H1 (cell line): Measurements from ENCODE around the gene RANBP9. TPM values are rescaled to one million over a fixed set of nuclear protein-coding genes. Genes with fewer than 3 reads are reported as not detected.

Source experiments
- CTCF ChIA-PET: fragments of 300-600 bp; sonication (Branson Sonifier 250); formaldehyde crosslinking; loops from one replicate; lab custom pipeline; 2021; ENCODE audit not compliant: partially characterized antibody; lab: Charles Lee
- POLR2A ChIA-PET: fragments of 300-600 bp; sonication (Branson Sonifier 250); formaldehyde crosslinking; loops from one replicate; lab custom pipeline; 2021; ENCODE audit warnings: inconsistent platforms; ENCODE audit not compliant: partially characterized antibody; lab: Charles Lee
- DNase-seq, 2 experiments: peaks; one replicate each; pipeline versions ENCODE4 v3.0.0 to v3.0.0-alpha.2; 2010 to 2022; ENCODE audit warnings: low spot score in 2 of 2, low read depth in 1 of 2, mixed read lengths in 1 of 2
- FAIRE-seq: peaks from 2 replicates; lab custom pipeline; 2011; peaks lifted over from hg19 to GRCh38; lab: Jason Lieb, UNC
- H2AFZ ChIP-seq: 2 replicates; pipeline ENCODE4 v1.8.1; 2012; ENCODE audit warnings: low read length, inconsistent platforms
- H2AK5ac ChIP-seq: 2 replicates; pipeline ENCODE4 v1.6.1; 2013; ENCODE audit warnings: low read depth, low read length
- H2BK120ac ChIP-seq: replicated peaks from 2 replicates; pipeline ENCODE3; 2013; ENCODE audit warnings: low read depth, low read length, inconsistent platforms
- H2BK12ac ChIP-seq: 2 replicates; pipeline ENCODE4 v1.6.1; 2013; ENCODE audit warnings: low read depth, low read length
- H2BK15ac ChIP-seq: 2 replicates; pipeline ENCODE4 v1.6.1; 2013; ENCODE audit warnings: low read length
- H2BK20ac ChIP-seq: 2 replicates; pipeline ENCODE4 v1.6.1; 2013; ENCODE audit warnings: low read length
- H2BK5ac ChIP-seq: 2 replicates; pipeline ENCODE4 v1.6.1; 2013; ENCODE audit warnings: low read depth, low read length
- H3K14ac ChIP-seq: 2 replicates; pipeline ENCODE4 v1.6.1; 2013; ENCODE audit warnings: inconsistent platforms; ENCODE audit not compliant: insufficient read length
- H3K18ac ChIP-seq: 2 replicates; pipeline ENCODE4 v1.6.1; 2013; ENCODE audit warnings: low read length; ENCODE audit errors: extremely low read depth
- H3K23ac ChIP-seq: 2 replicates; pipeline ENCODE4 v1.6.1; 2013; ENCODE audit warnings: inconsistent platforms; ENCODE audit not compliant: insufficient read length
- H3K23me2 ChIP-seq: 2 replicates; pipeline ENCODE4 v1.6.1; 2013; ENCODE audit warnings: low read depth, low read length
- H3K27ac ChIP-seq: 2 replicates; pipeline ENCODE4 v1.6.1; 2011; ENCODE audit warnings: low read depth, low read length, inconsistent platforms
- H3K27me3 ChIP-seq, 4 experiments: replicated peaks in 1 of 4; 1 replicate in 1 of 4; 2 replicates in 3 of 4; pipeline versions ENCODE4 v1.6.1 to v1.8.1; 2011 to 2013; ENCODE audit warnings: low read length in 3 of 4, mild to moderate bottlenecking in 3 of 4, inconsistent platforms in 2 of 4, mixed read lengths in 2 of 4, moderate library complexity in 1 of 4; ENCODE audit not compliant: control insufficient read depth in 3 of 4, insufficient read depth in 3 of 4; ENCODE audit errors: extremely low read depth in 1 of 4
- H3K36me3 ChIP-seq, 4 experiments: 2 replicates each; pipeline versions ENCODE4 v1.6.1 to v1.8.1; 2011 to 2013; ENCODE audit warnings: mild to moderate bottlenecking in 4 of 4, low read length in 3 of 4, moderate library complexity in 2 of 4, control low read depth in 1 of 4, inconsistent platforms in 1 of 4; ENCODE audit not compliant: insufficient read depth in 4 of 4, control insufficient read depth in 2 of 4
- H3K4ac ChIP-seq: replicated peaks from 2 replicates; pipeline ENCODE3; 2013; ENCODE audit warnings: low read length, low read depth, mixed read lengths, inconsistent platforms; ENCODE audit not compliant: insufficient read length
- H3K4me1 ChIP-seq, 4 experiments: replicated peaks in 1 of 4; 1 replicate in 1 of 4; 2 replicates in 3 of 4; pipeline versions ENCODE4 v1.6.1 to v1.8.1; 2011 to 2013; ENCODE audit warnings: low read length in 3 of 4, inconsistent platforms in 2 of 4, mixed read lengths in 1 of 4; ENCODE audit not compliant: insufficient read depth in 4 of 4, control insufficient read depth in 3 of 4
- H3K4me2 ChIP-seq, 2 experiments: 2 replicates each; pipeline versions ENCODE4 v1.6.1 to v1.8.1; 2011 to 2013; ENCODE audit warnings: low read depth in 2 of 2, low read length in 2 of 2, control low read depth in 1 of 2, inconsistent platforms in 1 of 2, mild to moderate bottlenecking in 1 of 2; ENCODE audit not compliant: insufficient read depth in 1 of 2
- H3K4me3 ChIP-seq, 4 experiments: fragments of 200-600, 300-600 bp in 1 of 4; sonication (generic), shearing (Covaris generic), sonication (Bioruptor Twin) in 1 of 4; 2 replicates each; pipeline versions ENCODE4 v1.5.1 to v1.8.1; 2011 to 2016; ENCODE audit warnings: low read length in 4 of 4, low read depth in 3 of 4, control low read depth in 2 of 4, inconsistent platforms in 2 of 4, mild to moderate bottlenecking in 2 of 4, mixed read lengths in 1 of 4, moderate library complexity in 1 of 4; ENCODE audit not compliant: insufficient read depth in 2 of 4; ENCODE audit errors: extremely low read depth in 1 of 4
- H3K56ac ChIP-seq: replicated peaks from 2 replicates; pipeline ENCODE3; 2013; ENCODE audit warnings: low read depth, mild to moderate bottlenecking, mixed read lengths, low read length, inconsistent platforms; ENCODE audit not compliant: insufficient read length
- H3K79me1 ChIP-seq: 2 replicates; pipeline ENCODE4 v1.6.1; 2013; ENCODE audit warnings: low read depth, low read length, control low read depth
- H3K79me2 ChIP-seq, 2 experiments: 2 replicates each; pipeline versions ENCODE4 v1.6.1 to v1.8.1; 2012 to 2013; ENCODE audit warnings: low read length in 2 of 2, mild to moderate bottlenecking in 2 of 2, inconsistent platforms in 1 of 2; ENCODE audit not compliant: insufficient read depth in 2 of 2, control insufficient read depth in 1 of 2
- H3K9ac ChIP-seq, 4 experiments: replicated peaks in 1 of 4; 1 replicate in 1 of 4; 2 replicates in 3 of 4; pipeline versions ENCODE4 v1.6.1 to v1.8.1; 2011 to 2013; ENCODE audit warnings: low read depth in 3 of 4, low read length in 3 of 4, control low read depth in 2 of 4, mild to moderate bottlenecking in 2 of 4, moderate library complexity in 2 of 4, inconsistent platforms in 1 of 4; ENCODE audit errors: extremely low read depth in 1 of 4
- H3K9me3 ChIP-seq, 2 experiments: 2 replicates each; pipeline versions ENCODE4 v1.6.1 to v1.8.1; 2012 to 2013; ENCODE audit warnings: mild to moderate bottlenecking in 2 of 2, moderate library complexity in 2 of 2, control low read depth in 1 of 2, inconsistent platforms in 1 of 2, low read depth in 1 of 2, low read length in 1 of 2, mixed read lengths in 1 of 2; ENCODE audit not compliant: insufficient read depth in 2 of 2
- H4K20me1 ChIP-seq, 2 experiments: replicated peaks in 1 of 2; 2 replicates each; pipeline versions ENCODE3 to v1.8.1; 2011 to 2013; ENCODE audit warnings: inconsistent platforms in 2 of 2, low read length in 2 of 2, mild to moderate bottlenecking in 1 of 2; ENCODE audit not compliant: insufficient read depth in 2 of 2, control insufficient read depth in 1 of 2
- H4K5ac ChIP-seq: 2 replicates; pipeline ENCODE4 v1.6.1; 2013; ENCODE audit warnings: low read length, low read depth, mixed read lengths, inconsistent platforms; ENCODE audit not compliant: insufficient read length
- H4K8ac ChIP-seq: 2 replicates; pipeline ENCODE4 v1.8.0; 2013; ENCODE audit warnings: mild to moderate bottlenecking, moderate library complexity, low read length, inconsistent platforms; ENCODE audit not compliant: insufficient read depth; ENCODE audit errors: extremely low read depth
- H4K91ac ChIP-seq: replicated peaks from 2 replicates; pipeline ENCODE3; 2013; ENCODE audit warnings: low read length, mixed read lengths, inconsistent platforms; ENCODE audit not compliant: insufficient read length
- CEBPB ChIP-seq: IDR thresholded peaks from 2 replicates; pipeline ENCODE4 v1.6.1; 2012; ENCODE audit warnings: low read depth, low read length
- CREB1 ChIP-seq: IDR thresholded peaks from 2 replicates; pipeline ENCODE4 v1.6.1; 2012; ENCODE audit warnings: inconsistent platforms
- EP300 ChIP-seq, 2 experiments: IDR thresholded peaks; 1 replicate in 1 of 2; 2 replicates in 1 of 2; pipeline ENCODE4 v1.6.1; 2011 to 2012; ENCODE audit warnings: low read depth in 2 of 2, low read length in 2 of 2, mild to moderate bottlenecking in 2 of 2, borderline replicate concordance in 1 of 2, inconsistent platforms in 1 of 2, moderate library complexity in 1 of 2
- KDM5A ChIP-seq: fragments of 200-600 bp; IDR thresholded peaks from 2 replicates; pipeline ENCODE4 v1.7.1; 2012; ENCODE audit warnings: mild to moderate bottlenecking, low read length, inconsistent platforms, mixed read lengths
- RBBP5 ChIP-seq: IDR thresholded peaks from 2 replicates; pipeline ENCODE4 v1.7.1; 2012; ENCODE audit warnings: low read depth, mild to moderate bottlenecking, inconsistent platforms, low read length, moderate library complexity, borderline replicate concordance
- RFX5 ChIP-seq: IDR thresholded peaks from 2 replicates; pipeline ENCODE4 v1.6.1; 2011; ENCODE audit warnings: low read depth, low read length, improper control_type of control experiment, borderline replicate concordance
- RNF2 ChIP-seq: fragments of 200-900, 300-1000 bp; sonication (generic); IDR thresholded peaks from 2 replicates; pipeline ENCODE4 v1.7.1; 2016; ENCODE audit warnings: borderline replicate concordance, low read depth, mild to moderate bottlenecking, antibody characterized with exemption, low read length; ENCODE audit not compliant: poor library complexity, severe bottlenecking; ENCODE audit errors: missing control alignments
- SIRT6 ChIP-seq: IDR thresholded peaks from one replicate; pipeline ENCODE4 v1.7.1; 2012; ENCODE audit warnings: low read length, inconsistent platforms
- SP1 ChIP-seq: IDR thresholded peaks from 2 replicates; pipeline ENCODE4 v1.6.1; 2011; ENCODE audit warnings: low read depth, low read length
- SP4 ChIP-seq: IDR thresholded peaks from 2 replicates; pipeline ENCODE4 v1.6.1; 2012; ENCODE audit warnings: low read length, inconsistent platforms
- WGBS, 2 experiments: shearing (Covaris generic) in 1 of 2; methylation state at CpG; one replicate each; pipeline versions ENCODE4 v1.1.6 to v1.1.7; 2013 to 2015; ENCODE audit warnings: low lambda C conversion rate in 2 of 2, mixed read lengths in 2 of 2, inconsistent platforms in 1 of 2, low coverage in 1 of 2, missing lambda C conversion rate in 1 of 2; ENCODE audit not compliant: insufficient replicate concordance in 2 of 2, insufficient coverage in 1 of 2, insufficient read length in 1 of 2; ENCODE audit errors: extremely low coverage in 1 of 2, missing lambda C conversion rate in 1 of 2; 5-methylcytosine and 5-hydroxymethylcytosine counted together
- polyA plus RNA-seq, 7 experiments: library from polyadenylated mRNA; depleted of rRNA in 3 of 7; stranded (reverse) in 5 of 7; unstranded in 2 of 7; fragments of >200 nt in 5 of 7; fragments of 200-250 nt in 2 of 7; gene quantifications; 1 replicate in 5 of 7; 2 replicates in 1 of 7; 4 replicates in 1 of 7; pipeline versions ENCODE4 v1.2.1 to v1.2.3, GENCODE V29; 2011 to 2013; ENCODE audit warnings: missing spikeins in 2 of 7, mixed read lengths in 2 of 7
- total RNA-seq: library from RNA; stranded (reverse); fragmentation: NEBNext Ultra II Directional; extraction: Animal tissue kit (Norgen Biotek cat#: 25700); gene quantifications from 2 replicates; pipeline ENCODE4 v1.2.1, GENCODE V29; 2021

Gene RANBP9
- total and polyA plus RNA-seq, 2 of the 8 experiments (the other 6 are each of a cell fraction or from before 2014, with no cell fraction given) = 13.0 to 36.7 TPM

DNA sequence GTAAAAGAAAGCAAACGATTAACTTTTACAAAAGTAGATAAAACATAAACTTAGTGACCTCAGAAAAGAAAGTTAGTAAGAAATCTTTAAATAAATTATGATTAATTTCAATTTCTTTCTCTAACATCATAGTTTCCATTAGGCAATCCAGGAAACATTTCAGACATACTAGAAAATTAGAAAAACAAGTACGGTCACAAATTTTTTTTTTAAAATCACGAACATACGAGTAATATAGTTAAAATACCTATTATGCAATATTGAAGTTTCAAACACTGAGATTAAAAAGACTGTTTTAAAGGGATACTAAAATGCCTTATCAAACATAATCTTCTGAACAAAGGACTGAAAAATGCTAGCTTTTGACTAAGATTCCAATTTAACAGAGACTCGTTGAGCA, 70.3 kb downstream of the RANBP9 start:
- DNase-seq (no peak), FAIRE-seq (no peak)
- Histone ChIP-seq H3K18ac (no peak overlapping the region), H3K4me1 (peaks cover 0 to 10% (median under 1%) of the 10 kb centered on the region in 4 experiments; a peak in 2 of 7 replicates), H2BK20ac (no peak overlapping the region), H2BK120ac (no peak overlapping the region), H2AFZ (no peak overlapping the region), H2BK15ac (no peak overlapping the region), H2BK5ac (no peak overlapping the region), H3K9me3 (no peaks in the 10 kb centered on the region), H3K4me3 (no peak overlapping the region), H3K23me2 (no peaks in the 10 kb centered on the region), H4K91ac (no peak overlapping the region), H3K27me3 (no peaks in the 10 kb centered on the region), H3K14ac (no peak overlapping the region), H3K9ac (no peak overlapping the region), H4K5ac (no peak overlapping the region), H3K79me2 (no peaks in the 10 kb centered on the region), H3K4ac (no peak overlapping the region), H3K27ac (no peak overlapping the region), H3K23ac (no peak overlapping the region), H2AK5ac (no peak overlapping the region), H3K56ac (no peak overlapping the region), H2BK12ac (no peak overlapping the region), H4K20me1 (no peaks in the 10 kb centered on the region), H3K36me3 (peaks cover 0 to 14% (median under 1%) of the 10 kb centered on the region in 4 experiments; a peak in 2 of 8 replicates), H3K79me1 (no peaks in the 10 kb centered on the region), H3K4me2 (no peak overlapping the region), H4K8ac (no peak overlapping the region)
- CTCF ChIA-PET = no interaction called here
- WGBS, 2 experiments = 93% methylated on average over 5 of the region's 5 CpGs; no CpG with 5 or more reads in 1 of the 2 experiments
- POLR2A ChIA-PET = no interaction called here
- TF ChIP-seq KDM5A (no peak), CEBPB (no peak), SIRT6 (no peak), SP1 (no peak), EP300 (IDR thresholded peaks at IDR 0.05; ENCODE audit: borderline replicate concordance in 1 of 2, low read depth in 2 of 2, low read length in 2 of 2) (no peak), RFX5 (no peak), RBBP5 (no peak), RNF2 (no peak), CREB1 (no peak), SP4 (no peak)
